Ovary (tissue), 10 donors: ENCODE data around the gene FTL. TPM values are rescaled to one million over a fixed set of nuclear protein-coding genes. Genes with fewer than 3 reads are reported as not detected.
"Not testable (repeated sequence)": the region's sequence is repeated elsewhere in the genome, so short reads cannot be mapped to it uniquely, and the experiment has no call there.

Source experiments
- DNase-seq, 5 donors: peaks; one replicate each; pipeline ENCODE4 v3.0.0-alpha.2; 2019 to 2020
- H3K27ac ChIP-seq, 2 donors: fragments of 200-600 bp; one replicate each; pipeline versions ENCODE4 v1.5.1 to v1.8.0; 2019 to 2022
- H3K27me3 ChIP-seq: fragments of 200-600 bp; one replicate; pipeline ENCODE4 v1.8.0; 2022
- H3K36me3 ChIP-seq: fragments of 200-600 bp; sonication (generic); one replicate; pipeline ENCODE4 v1.5.1; 2019
- H3K4me1 ChIP-seq: one replicate; pipeline ENCODE4 v1.8.1; 2013; ENCODE audit warnings: mild to moderate bottlenecking, moderate library complexity; ENCODE audit not compliant: insufficient read depth
- H3K4me3 ChIP-seq: fragments of 200-600 bp; sonication (generic); one replicate; pipeline ENCODE4 v1.5.1; 2017
- H3K9me3 ChIP-seq, 2 donors: fragments of 200-600 bp in 1 of 2; sonication (generic) in 1 of 2; one replicate each; pipeline versions ENCODE4 v1.5.1 to v1.8.1; 2013 to 2019; ENCODE audit warnings: mild to moderate bottlenecking in 1 of 2, moderate library complexity in 1 of 2
- CTCF ChIP-seq, 3 donors: fragments of 450-650 bp in 2 of 3; fragments of 200-600 bp in 1 of 3; IDR thresholded peaks; one replicate each; pipeline versions ENCODE4 v1.5.1 to v1.8.0; 2016 to 2022; ENCODE audit warnings: antibody characterized with exemption in 3 of 3, mild to moderate bottlenecking in 1 of 3
- EP300 ChIP-seq: sonication (generic); formaldehyde crosslinking; IDR thresholded peaks from one replicate; pipeline ENCODE4 v1.6.1; 2017; ENCODE audit warnings: antibody characterized with exemption
- POLR2A ChIP-seq: fragments of 450-650 bp; IDR thresholded peaks from one replicate; pipeline ENCODE4 v1.6.1; 2017; ENCODE audit warnings: antibody characterized with exemption, mild to moderate bottlenecking, moderate library complexity
- WGBS, 3 donors: extraction: QIAGEN DNeasy Blood & Tissue Kit in 1 of 3; methylation state at CpG; one replicate each; pipeline versions ENCODE4 v1.1.5 to v1.1.7; 2013 to 2017; 5-methylcytosine and 5-hydroxymethylcytosine counted together
- intact Hi-C, 4 donors: fragments of 100-400 bp; cut with DNase I; formaldehyde crosslinking; loops; one replicate each; pipeline versions ENCODE4 v1.11.0 to v1.15.1; 2022 to 2023
- long read RNA-seq, 3 donors: library from polyadenylated mRNA in 2 of 3; unstranded in 2 of 3; transcript quantifications; one replicate each; pipeline ENCODE4 v2.0.0 and lab custom pipeline, GENCODE V29; 2021 to 2026
- polyA plus RNA-seq, 2 donors: library from polyadenylated mRNA; stranded (reverse); fragments of 200-250 nt in 1 of 2; fragments of 350-450 nt in 1 of 2; fragmentation: Illumina TruSeq in 1 of 2; extraction: RNeasy Lipid Tissue Mini Kit (QIAGEN cat#74804) in 1 of 2; gene quantifications; one replicate each; pipeline ENCODE4 v1.2.3, GENCODE V29; 2013 to 2014
- total RNA-seq, 7 donors: library from RNA; depleted of rRNA in 2 of 7; stranded (reverse); fragments of >200 nt in 2 of 7; fragmentation: NEBNext Ultra II Directional in 3 of 7; extraction: Animal tissue kit (Norgen Biotek cat#: 25700) in 3 of 7; gene quantifications; one replicate each; pipeline versions ENCODE4 v1.1.0 to v1.2.4, GENCODE V29; 2016 to 2023
- donor health status: DM: no; HTN: no; CAD: no; lungs with moderate emphysema.
- donor health status: DM: no; HTN: no; CAD: no.
- donor health status: Bipolar disorder and iron deficiency.
- donor health status: DM: yes; HTN: yes; CAD: no.
- donor health status: DM: no; HTN: no; CAD: no.
- donor health status: DM: yes; HTN: yes; CAD: no.

FTL gene
- total RNA-seq, result 1,000 to 10,000 TPM; 1,608 to 2,908 (median 2,022) TPM
- 1,000 to 10,000 TPM; 2,697 to 3,617 TPM for polyA plus RNA-seq
- long read RNA-seq, donor 1, transcript FTL-201 (4 exons, 878 nt), result major isoform, 2,681 of 2,758 reads
- long read RNA-seq, donor 1, partial matches to known transcripts, result 33 of 2,758 reads
- long read RNA-seq, donor 1, other reads (novel, unspliced or antisense), result 44 of 2,758 reads
- long read RNA-seq, donor 2, transcript FTL-201 (4 exons, 878 nt), result major isoform, 603 of 710 reads
- long read RNA-seq, donor 2, partial matches to known transcripts, result 35 of 710 reads
- long read RNA-seq, donor 2, other reads (novel, unspliced or antisense), result 72 of 710 reads
- long read RNA-seq, donor 3, transcript FTL-201 (4 exons, 878 nt), result major isoform, 2,245 of 2,313 reads
- long read RNA-seq, donor 3, partial matches to known transcripts, result 54 of 2,313 reads
- long read RNA-seq, donor 3, other reads (novel, unspliced or antisense), result 14 of 2,313 reads

- Histone ChIP-seq H3K9me3 (no peaks in the 10 kb centered on the region), H3K27ac (peak within 1 kb of the TSS; percentile 87 to 88), H3K4me1 (peaks cover 10% of the 10 kb centered on the region), H3K27me3 (no peaks in the 10 kb centered on the region), H3K4me3 (peak within 1 kb of the TSS; percentile 98), H3K36me3 (no peaks in the 10 kb centered on the region)
- WGBS, 3 donors, result 0% methylated on average over 33 to 52 of the region's 52 CpGs
- no peak for TF ChIP-seq CTCF (IDR thresholded peaks at IDR 0.05)
- peak; percentile 72 for TF ChIP-seq EP300
- peak; percentile 100 for TF ChIP-seq POLR2A
- DNase-seq, result peak; percentile 97 to 99 (median 98)
- intact Hi-C loops, result loop anchor here in 3 of 4 donors (5.0 to 10.0 kb wide), 5 partner anchors 60 to 318 kb away; partner anchors contain the start of genes CA11 (in 1 of the 3), NUCB1 (in 1 of the 3) and PPP1R15A (in 1 of the 3)
These were observed at the start of gene FTL for GRCh38 chr19:48965040-48965805. Gene FTL, plus strand, starts transcription at chr19:48965309. Its CDS starts 199 bp downstream, at chr19:48965508.

GRCh38 chr19:48915757-48916156 lies 49.4 kb upstream of the FTL start:
- Histone ChIP-seq H3K9me3 (no peaks in the 10 kb centered on the region), H3K4me3 (no peak overlapping the region), H3K27me3 (no peaks in the 10 kb centered on the region), H3K27ac (no peak overlapping the region), H3K4me1 (no peaks in the 10 kb centered on the region), H3K36me3 (no peaks in the 10 kb centered on the region)
- no peak for TF ChIP-seq EP300
- TF ChIP-seq CTCF (IDR thresholded peaks at IDR 0.05), result no peak
- TF ChIP-seq POLR2A, result no peak
- intact Hi-C loops, result no loop called here
- 77 to 86% (median 85%) methylated on average over 8 of the region's 8 CpGs for WGBS, 3 donors
- DNase-seq, result no peak

- H3K36me3 ChIP-seq, result no peaks in the 10 kb centered on the region
- WGBS, 3 donors, result 69 to 72% (median 71%) methylated on average over 6 of the region's 6 CpGs
- TF ChIP-seq POLR2A (no peak), CTCF (IDR thresholded peaks at IDR 0.05) (no peak), EP300 (no peak)
These were observed 47.0 kb upstream of the FTL start for GRCh38 chr19:48918071-48918470.

GRCh38 chr19:48918801-48919247 lies 46.3 kb upstream of the FTL start:
- TF ChIP-seq CTCF (IDR thresholded peaks at IDR 0.05), result no peak
- no peak overlapping the region for H3K27ac ChIP-seq
- intact Hi-C loops, result no loop called here
- no peaks in the 10 kb centered on the region for H3K36me3 ChIP-seq
- no peak overlapping the region for H3K4me3 ChIP-seq
- peak in 1 of 5 donors; percentile 54 for DNase-seq
- no peaks in the 10 kb centered on the region for H3K27me3 ChIP-seq
- WGBS, 3 donors, result 74 to 81% (median 81%) methylated on average over 18 of the region's 18 CpGs
- H3K9me3 ChIP-seq, result no peaks in the 10 kb centered on the region
- H3K4me1 ChIP-seq, result no peaks in the 10 kb centered on the region

More at GRCh38 chr19:48918071-48918470, 47.0 kb upstream of the FTL start:
- DNase-seq, result no peak
- Histone ChIP-seq H3K27ac (no peak overlapping the region), H3K4me3 (no peak overlapping the region), H3K9me3 (no peaks in the 10 kb centered on the region), H3K4me1 (no peaks in the 10 kb centered on the region), H3K27me3 (no peaks in the 10 kb centered on the region)
- intact Hi-C loops, result no loop called here

GRCh38 chr19:48919271-48919670 lies 45.8 kb upstream of the FTL start:
- H3K4me3 ChIP-seq, H3K27me3 ChIP-seq, intact Hi-C loops, H3K36me3 ChIP-seq, H3K4me1 ChIP-seq, DNase-seq, H3K27ac ChIP-seq, H3K9me3 ChIP-seq: not testable (repeated sequence)
- WGBS, 3 donors, result 91 to 96% (median 94%) methylated on average over 8 of the region's 8 CpGs
